Astrocyte (in vitro differentiated cells and primary cell): ENCODE measurements around the gene IFNA10. TPM values are rescaled to one million over a fixed set of nuclear protein-coding genes. Genes with fewer than 3 reads are reported as not detected.
"Not testable (repeated sequence)": the region's sequence is repeated elsewhere in the genome, so short reads cannot be mapped to it uniquely, and the experiment has no call there.

Source experiments
- DNase-seq: peaks from one replicate; pipeline ENCODE4 v3.0.0-alpha.2; 2010; ENCODE audit warnings: low read depth
- FAIRE-seq: peaks from 2 replicates; lab custom pipeline; 2011; peaks lifted over from hg19 to GRCh38; lab: Jason Lieb, UNC
- H2AFZ ChIP-seq: 2 replicates; pipeline ENCODE4 v1.6.0; 2012; ENCODE audit warnings: low read depth, low read length, inconsistent platforms
- H3K27ac ChIP-seq: 2 replicates; pipeline ENCODE4 v1.5.1; 2011; ENCODE audit warnings: low read depth, low read length, inconsistent platforms
- H3K27me3 ChIP-seq: 2 replicates; pipeline ENCODE4 v1.6.0; 2011; ENCODE audit warnings: low read length, inconsistent platforms; ENCODE audit not compliant: insufficient read depth
- H3K36me3 ChIP-seq: 2 replicates; pipeline ENCODE4 v1.5.1; 2011; ENCODE audit warnings: low read length, inconsistent platforms; ENCODE audit not compliant: insufficient read depth
- H3K4me1 ChIP-seq: 2 replicates; pipeline ENCODE4 v1.5.1; 2011; ENCODE audit warnings: low read length, inconsistent platforms; ENCODE audit not compliant: insufficient read depth
- H3K4me2 ChIP-seq: 2 replicates; pipeline ENCODE4 v1.6.0; 2012; ENCODE audit warnings: low read length, inconsistent platforms
- H3K4me3 ChIP-seq: 2 replicates; pipeline ENCODE4 v1.5.1; 2011; ENCODE audit warnings: low read depth, mild to moderate bottlenecking, low read length, inconsistent platforms; ENCODE audit not compliant: insufficient read depth
- H3K79me2 ChIP-seq: 2 replicates; pipeline ENCODE4 v1.6.0; 2012; ENCODE audit warnings: mild to moderate bottlenecking, low read length, inconsistent platforms; ENCODE audit not compliant: insufficient read depth
- H3K9ac ChIP-seq: 2 replicates; pipeline ENCODE4 v1.6.0; 2012; ENCODE audit warnings: mild to moderate bottlenecking, low read length, inconsistent platforms
- H3K9me3 ChIP-seq: 2 replicates; pipeline ENCODE4 v1.5.1; 2012; ENCODE audit warnings: low read depth, mild to moderate bottlenecking, low read length, inconsistent platforms; ENCODE audit not compliant: insufficient read depth
- H4K20me1 ChIP-seq: 2 replicates; pipeline ENCODE4 v1.6.0; 2012; ENCODE audit warnings: low read length, inconsistent platforms; ENCODE audit not compliant: insufficient read depth
- H3K27ac Mint-ChIP-seq: one replicate; pipeline ENCODE4 v1.8.0; 2021; ENCODE audit warnings: mild to moderate bottlenecking, mixed read lengths; ENCODE audit not compliant: unreplicated experiment
- H3K27me3 Mint-ChIP-seq: one replicate; pipeline ENCODE4 v1.8.0; 2021; ENCODE audit warnings: low read depth, mixed read lengths; ENCODE audit not compliant: unreplicated experiment
- H3K36me3 Mint-ChIP-seq: one replicate; pipeline ENCODE4 v1.8.0; 2021; ENCODE audit warnings: low read depth, mixed read lengths; ENCODE audit not compliant: unreplicated experiment
- H3K4me1 Mint-ChIP-seq: one replicate; pipeline ENCODE4 v1.8.0; 2021; ENCODE audit warnings: low read depth, mixed read lengths; ENCODE audit not compliant: unreplicated experiment
- H3K4me3 Mint-ChIP-seq: one replicate; pipeline ENCODE4 v1.8.0; 2021; ENCODE audit warnings: mild to moderate bottlenecking, moderate library complexity, mixed read lengths; ENCODE audit not compliant: unreplicated experiment
- H3K9me3 Mint-ChIP-seq: one replicate; pipeline ENCODE4 v1.8.0; 2021; ENCODE audit warnings: mild to moderate bottlenecking, mixed read lengths; ENCODE audit not compliant: unreplicated experiment
- EZH2 ChIP-seq: IDR thresholded peaks from 2 replicates; pipeline ENCODE4 v1.6.1; 2012; ENCODE audit warnings: mild to moderate bottlenecking, low read length, inconsistent platforms; ENCODE audit not compliant: insufficient read depth
- total RNA-seq: library from RNA; stranded (reverse); gene quantifications from 2 replicates; pipeline ENCODE4 v1.2.1, GENCODE V29; 2021
- TF ChIP-seq, protein P1 (sequence below): IDR thresholded peaks from 2 replicates; pipeline ENCODE4 v1.5.1; 2011; ENCODE audit warnings: low read depth, mild to moderate bottlenecking, inconsistent platforms, low read length, moderate library complexity; ENCODE audit not compliant: insufficient read depth

Gene IFNA10
- total RNA-seq, 1 donor from 2014 or later = not detected

DNA sequence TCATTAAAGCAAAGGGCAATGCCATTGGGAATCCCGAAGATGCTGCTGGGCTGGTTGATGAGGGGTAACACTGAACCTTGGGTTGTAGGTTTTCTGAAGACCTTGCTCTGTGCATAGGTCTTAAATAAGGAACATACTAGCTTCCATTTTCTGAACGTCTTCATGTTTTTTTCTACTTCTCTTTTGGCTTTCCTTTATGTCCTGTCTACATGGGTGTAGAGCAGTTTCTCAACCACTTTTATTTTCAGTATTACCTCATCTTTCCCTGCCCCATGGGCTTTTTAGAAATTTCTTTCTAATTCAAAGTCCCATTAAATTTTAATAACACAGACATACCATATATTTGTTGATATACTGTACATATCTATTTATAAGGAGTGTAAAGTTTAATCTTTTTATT is 33.0 kb upstream of the IFNA10 start, which contains the start of gene IFNA14:
Gene IFNA14, minus strand, starts transcription at position 95 of the 400 bp plus-strand sequence. Its CDS starts 70 bp downstream, at position 25.
- Histone ChIP-seq H3K27ac (no peak within 1 kb of the TSS), H3K9me3 (no peaks in the 10 kb centered on the region), H3K9ac (no peak within 1 kb of the TSS), H2AFZ (no peak within 1 kb of the TSS), H3K4me1 (no peaks in the 10 kb centered on the region), H3K4me3 (no peak within 1 kb of the TSS), H3K27me3 (peaks cover 8% of the 10 kb centered on the region), H4K20me1 (no peaks in the 10 kb centered on the region), H3K36me3 (no peaks in the 10 kb centered on the region), H3K4me2 (no peak within 1 kb of the TSS), H3K79me2 (no peaks in the 10 kb centered on the region)
- FAIRE-seq (no peak), DNase-seq (no peak)
- Mint-ChIP-seq H3K4me3 (no peak within 1 kb of the TSS), H3K4me1 (no peaks in the 10 kb centered on the region), H3K27me3 (peaks cover 13% of the 10 kb centered on the region), H3K9me3 (no peaks in the 10 kb centered on the region), H3K27ac (no peak within 1 kb of the TSS), H3K36me3 (no peaks in the 10 kb centered on the region)
- TF ChIP-seq, protein P1, sequence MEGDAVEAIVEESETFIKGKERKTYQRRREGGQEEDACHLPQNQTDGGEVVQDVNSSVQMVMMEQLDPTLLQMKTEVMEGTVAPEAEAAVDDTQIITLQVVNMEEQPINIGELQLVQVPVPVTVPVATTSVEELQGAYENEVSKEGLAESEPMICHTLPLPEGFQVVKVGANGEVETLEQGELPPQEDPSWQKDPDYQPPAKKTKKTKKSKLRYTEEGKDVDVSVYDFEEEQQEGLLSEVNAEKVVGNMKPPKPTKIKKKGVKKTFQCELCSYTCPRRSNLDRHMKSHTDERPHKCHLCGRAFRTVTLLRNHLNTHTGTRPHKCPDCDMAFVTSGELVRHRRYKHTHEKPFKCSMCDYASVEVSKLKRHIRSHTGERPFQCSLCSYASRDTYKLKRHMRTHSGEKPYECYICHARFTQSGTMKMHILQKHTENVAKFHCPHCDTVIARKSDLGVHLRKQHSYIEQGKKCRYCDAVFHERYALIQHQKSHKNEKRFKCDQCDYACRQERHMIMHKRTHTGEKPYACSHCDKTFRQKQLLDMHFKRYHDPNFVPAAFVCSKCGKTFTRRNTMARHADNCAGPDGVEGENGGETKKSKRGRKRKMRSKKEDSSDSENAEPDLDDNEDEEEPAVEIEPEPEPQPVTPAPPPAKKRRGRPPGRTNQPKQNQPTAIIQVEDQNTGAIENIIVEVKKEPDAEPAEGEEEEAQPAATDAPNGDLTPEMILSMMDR = no peak
- no peak for TF ChIP-seq EZH2

GRCh38 chr9:21236360-21236714 is 29.4 kb upstream of the IFNA10 start:
- not testable (repeated sequence) for H3K9me3 Mint-ChIP-seq, H3K4me3 Mint-ChIP-seq, H3K9ac ChIP-seq, H3K79me2 ChIP-seq, H3K4me2 ChIP-seq, H3K4me1 Mint-ChIP-seq, H2AFZ ChIP-seq, H3K4me3 ChIP-seq, H3K36me3 ChIP-seq, FAIRE-seq, H3K9me3 ChIP-seq, H4K20me1 ChIP-seq, H3K27ac ChIP-seq, H3K4me1 ChIP-seq, DNase-seq, H3K36me3 Mint-ChIP-seq, H3K27me3 ChIP-seq, H3K27ac Mint-ChIP-seq
- H3K27me3 Mint-ChIP-seq = peaks cover 23% of the 10 kb centered on the region

GRCh38 chr9:21235468-21236359 is 28.8 kb upstream of the IFNA10 start:
- H3K36me3 Mint-ChIP-seq, H3K36me3 ChIP-seq, H2AFZ ChIP-seq, H3K79me2 ChIP-seq, FAIRE-seq, H4K20me1 ChIP-seq, H3K9me3 Mint-ChIP-seq, H3K4me3 Mint-ChIP-seq, H3K4me3 ChIP-seq, H3K4me1 ChIP-seq, H3K27me3 ChIP-seq, H3K9me3 ChIP-seq, H3K27ac ChIP-seq, H3K9ac ChIP-seq, H3K4me1 Mint-ChIP-seq, H3K27ac Mint-ChIP-seq: not testable (repeated sequence)
- peaks cover 26% of the 10 kb centered on the region for H3K27me3 Mint-ChIP-seq
- peak; percentile 16 for DNase-seq
- H3K4me2 ChIP-seq = peak overlapping the region; percentile 33
- TF ChIP-seq, protein P1 = peak; percentile 68
